A549 (cell line): ENCODE measurements around the gene CDC27.

Source experiments
- POLR2A ChIP-seq: IDR thresholded peaks from 2 replicates; pipeline ENCODE4 v1.6.1; 2012; ENCODE audit warnings: mild to moderate bottlenecking, low read length
- RAD21 ChIP-seq, 2 experiments: fragments of >200 bp in 1 of 2; sonication (Bioruptor Twin) in 1 of 2; formaldehyde crosslinking in 1 of 2; IDR thresholded peaks in 1 of 2; conservative IDR thresholded peaks in 1 of 2; 2 replicates in 1 of 2; 3 replicates in 1 of 2; pipeline ENCODE4 v1.6.1; 2012 to 2018; ENCODE audit warnings: inconsistent platforms in 1 of 2
- RARB ChIP-seq: fragments of 250-450 bp; sonication (Bioruptor Pico); IDR thresholded peaks from 2 replicates; pipeline ENCODE4 v1.8.0; 2021; ENCODE audit warnings: mild to moderate bottlenecking, moderate library complexity
- SMC3 ChIP-seq: fragments of >200 bp; sonication (Bioruptor Twin); formaldehyde crosslinking; IDR thresholded peaks from 3 replicates; pipeline ENCODE4 v1.6.1; 2018; ENCODE audit warnings: inconsistent platforms
- TF ChIP-seq, protein P1 (sequence below): fragments of 200-600 bp; sonication (generic); IDR thresholded peaks from 2 replicates; pipeline ENCODE4 v1.6.1; 2016; ENCODE audit warnings: antibody characterized with exemption, mild to moderate bottlenecking, moderate library complexity
- TF ChIP-seq, protein P2 (sequence below): fragments of >200 bp; sonication (Bioruptor Twin); formaldehyde crosslinking; IDR thresholded peaks from 3 replicates; pipeline ENCODE4 v1.5.1; 2016
- TF ChIP-seq, protein P3 (sequence below): fragments of >200 bp; sonication (Bioruptor Twin); formaldehyde crosslinking; IDR thresholded peaks from 3 replicates; pipeline ENCODE4 v1.6.1; 2016

DNA sequence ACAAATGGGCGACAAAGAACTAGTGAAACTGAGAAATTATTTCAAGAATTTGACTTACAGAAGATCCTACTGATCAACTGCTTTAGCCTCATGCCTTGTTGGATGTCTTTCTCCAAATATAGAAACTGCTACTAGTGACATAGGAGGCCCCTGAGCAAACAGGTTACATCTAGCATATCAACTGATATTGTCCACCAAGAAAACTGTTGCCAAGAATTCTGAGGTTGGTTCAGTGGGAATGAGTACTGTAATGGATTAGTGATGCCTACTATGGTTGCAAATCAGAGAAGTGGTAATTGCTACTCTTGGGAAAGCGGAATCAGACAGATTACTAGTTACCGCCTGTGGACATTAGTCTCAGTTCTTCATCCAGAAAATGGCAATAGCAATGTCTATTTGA is 10.0 kb downstream of the CDC27 start:
- TF ChIP-seq SMC3, result no peak
- TF ChIP-seq RARB (CRISPR knock-in tag), result no peak
- TF ChIP-seq, protein P1, sequence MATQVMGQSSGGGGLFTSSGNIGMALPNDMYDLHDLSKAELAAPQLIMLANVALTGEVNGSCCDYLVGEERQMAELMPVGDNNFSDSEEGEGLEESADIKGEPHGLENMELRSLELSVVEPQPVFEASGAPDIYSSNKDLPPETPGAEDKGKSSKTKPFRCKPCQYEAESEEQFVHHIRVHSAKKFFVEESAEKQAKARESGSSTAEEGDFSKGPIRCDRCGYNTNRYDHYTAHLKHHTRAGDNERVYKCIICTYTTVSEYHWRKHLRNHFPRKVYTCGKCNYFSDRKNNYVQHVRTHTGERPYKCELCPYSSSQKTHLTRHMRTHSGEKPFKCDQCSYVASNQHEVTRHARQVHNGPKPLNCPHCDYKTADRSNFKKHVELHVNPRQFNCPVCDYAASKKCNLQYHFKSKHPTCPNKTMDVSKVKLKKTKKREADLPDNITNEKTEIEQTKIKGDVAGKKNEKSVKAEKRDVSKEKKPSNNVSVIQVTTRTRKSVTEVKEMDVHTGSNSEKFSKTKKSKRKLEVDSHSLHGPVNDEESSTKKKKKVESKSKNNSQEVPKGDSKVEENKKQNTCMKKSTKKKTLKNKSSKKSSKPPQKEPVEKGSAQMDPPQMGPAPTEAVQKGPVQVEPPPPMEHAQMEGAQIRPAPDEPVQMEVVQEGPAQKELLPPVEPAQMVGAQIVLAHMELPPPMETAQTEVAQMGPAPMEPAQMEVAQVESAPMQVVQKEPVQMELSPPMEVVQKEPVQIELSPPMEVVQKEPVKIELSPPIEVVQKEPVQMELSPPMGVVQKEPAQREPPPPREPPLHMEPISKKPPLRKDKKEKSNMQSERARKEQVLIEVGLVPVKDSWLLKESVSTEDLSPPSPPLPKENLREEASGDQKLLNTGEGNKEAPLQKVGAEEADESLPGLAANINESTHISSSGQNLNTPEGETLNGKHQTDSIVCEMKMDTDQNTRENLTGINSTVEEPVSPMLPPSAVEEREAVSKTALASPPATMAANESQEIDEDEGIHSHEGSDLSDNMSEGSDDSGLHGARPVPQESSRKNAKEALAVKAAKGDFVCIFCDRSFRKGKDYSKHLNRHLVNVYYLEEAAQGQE, result no peak
- no peak for TF ChIP-seq POLR2A
- TF ChIP-seq, protein P2, sequence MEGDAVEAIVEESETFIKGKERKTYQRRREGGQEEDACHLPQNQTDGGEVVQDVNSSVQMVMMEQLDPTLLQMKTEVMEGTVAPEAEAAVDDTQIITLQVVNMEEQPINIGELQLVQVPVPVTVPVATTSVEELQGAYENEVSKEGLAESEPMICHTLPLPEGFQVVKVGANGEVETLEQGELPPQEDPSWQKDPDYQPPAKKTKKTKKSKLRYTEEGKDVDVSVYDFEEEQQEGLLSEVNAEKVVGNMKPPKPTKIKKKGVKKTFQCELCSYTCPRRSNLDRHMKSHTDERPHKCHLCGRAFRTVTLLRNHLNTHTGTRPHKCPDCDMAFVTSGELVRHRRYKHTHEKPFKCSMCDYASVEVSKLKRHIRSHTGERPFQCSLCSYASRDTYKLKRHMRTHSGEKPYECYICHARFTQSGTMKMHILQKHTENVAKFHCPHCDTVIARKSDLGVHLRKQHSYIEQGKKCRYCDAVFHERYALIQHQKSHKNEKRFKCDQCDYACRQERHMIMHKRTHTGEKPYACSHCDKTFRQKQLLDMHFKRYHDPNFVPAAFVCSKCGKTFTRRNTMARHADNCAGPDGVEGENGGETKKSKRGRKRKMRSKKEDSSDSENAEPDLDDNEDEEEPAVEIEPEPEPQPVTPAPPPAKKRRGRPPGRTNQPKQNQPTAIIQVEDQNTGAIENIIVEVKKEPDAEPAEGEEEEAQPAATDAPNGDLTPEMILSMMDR, result no peak
- TF ChIP-seq, protein P3, sequence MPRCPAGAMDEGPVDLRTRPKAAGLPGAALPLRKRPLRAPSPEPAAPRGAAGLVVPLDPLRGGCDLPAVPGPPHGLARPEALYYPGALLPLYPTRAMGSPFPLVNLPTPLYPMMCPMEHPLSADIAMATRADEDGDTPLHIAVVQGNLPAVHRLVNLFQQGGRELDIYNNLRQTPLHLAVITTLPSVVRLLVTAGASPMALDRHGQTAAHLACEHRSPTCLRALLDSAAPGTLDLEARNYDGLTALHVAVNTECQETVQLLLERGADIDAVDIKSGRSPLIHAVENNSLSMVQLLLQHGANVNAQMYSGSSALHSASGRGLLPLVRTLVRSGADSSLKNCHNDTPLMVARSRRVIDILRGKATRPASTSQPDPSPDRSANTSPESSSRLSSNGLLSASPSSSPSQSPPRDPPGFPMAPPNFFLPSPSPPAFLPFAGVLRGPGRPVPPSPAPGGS, result no peak
- TF ChIP-seq RAD21 (conservative IDR thresholded peaks at IDR 0.05 in 1 of 2, IDR thresholded peaks at IDR 0.05 in 1 of 2), result no peak
